ENCODE measurements around the gene SERPINB1. TPM values are rescaled to one million over a fixed set of nuclear protein-coding genes. Genes with fewer than 3 reads are reported as not detected.

Gene SERPINB1
- total and polyA plus RNA-seq, 12 donors = 16.3 to 73.7 (median 21.2) TPM

GRCh38 chr6:2817903-2818443, 23.7 kb downstream of the SERPINB1 start:
- 13 to 19% methylated on average over 4 of the region's 4 CpGs for WGBS, 2 donors
- intact Hi-C loops (cut with DNase I) = no loop called here
- ATAC-seq = peak; percentile 69 to 90 (median 80)

GRCh38 chr6:2816158-2816557, 25.5 kb downstream of the SERPINB1 start:
- intact Hi-C loops (cut with DNase I) = no loop called here
- Histone ChIP-seq H3K27ac (no peak overlapping the region), H3K36me3 (no peaks in the 10 kb centered on the region), H3K4me1 (peaks cover 3 to 39% (median 32%) of the 10 kb centered on the region in 9 donors), H3K27me3 (no peaks in the 10 kb centered on the region), H3K4me3 (no peak overlapping the region), H3K9me3 (peaks cover 0 to 20% (median 7%) of the 10 kb centered on the region in 11 donors)
- DNase-seq = no peak
- no peak for TF ChIP-seq CTCF (IDR thresholded peaks at IDR 0.05)
- ATAC-seq = no peak

More at GRCh38 chr6:2817903-2818443, 23.7 kb downstream of the SERPINB1 start:
- Histone ChIP-seq H3K27ac (peak overlapping the region in 8 of 10 donors; percentile 43 to 72 (median 64)), H3K4me1 (peaks cover 3 to 39% (median 32%) of the 10 kb centered on the region in 9 donors), H3K36me3 (no peaks in the 10 kb centered on the region), H3K9me3 (peaks cover 0 to 20% (median 7%) of the 10 kb centered on the region in 11 donors), H3K4me3 (peak overlapping the region in 5 of 10 donors; percentile 18 to 32 (median 25)), H3K27me3 (no peaks in the 10 kb centered on the region)
- TF ChIP-seq CTCF (IDR thresholded peaks at IDR 0.05) = no peak
- DNase-seq = no peak

DNA sequence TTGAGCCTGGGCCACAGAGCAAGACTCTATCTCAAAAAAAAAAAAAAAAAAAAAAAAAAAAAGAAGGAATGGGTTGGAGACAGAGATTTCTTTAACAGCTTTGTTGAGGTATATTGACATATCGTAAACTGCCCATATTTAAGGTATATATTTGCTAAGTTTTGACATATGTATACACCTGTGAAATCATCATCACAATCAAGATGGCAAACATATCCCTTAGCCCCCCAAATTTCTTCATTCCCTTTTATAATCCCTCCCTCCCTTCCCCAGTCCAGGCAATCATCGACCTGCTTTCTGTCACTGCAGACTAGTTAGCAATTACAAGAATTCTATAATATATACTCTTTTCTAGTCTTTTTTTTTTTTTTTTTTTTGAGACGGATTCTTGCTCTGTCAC, 29.0 kb downstream of the SERPINB1 start:
- intact Hi-C loops (cut with DNase I) = no loop called here
- ATAC-seq (no peak), DNase-seq (no peak)
- H3K36me3 ChIP-seq = no peaks in the 10 kb centered on the region
- 96 to 97% methylated on average over 2 to 3 of the region's 3 CpGs for WGBS, 2 donors
- peaks cover 0 to 31% (median 15%) of the 10 kb centered on the region in 9 donors for H3K4me1 ChIP-seq
- H3K4me3 ChIP-seq = no peak overlapping the region
- no peaks in the 10 kb centered on the region for H3K27me3 ChIP-seq
- no peak overlapping the region for H3K27ac ChIP-seq
- peaks cover 0 to 20% (median 7%) of the 10 kb centered on the region in 11 donors for H3K9me3 ChIP-seq
- TF ChIP-seq CTCF (IDR thresholded peaks at IDR 0.05) = no peak

DNA sequence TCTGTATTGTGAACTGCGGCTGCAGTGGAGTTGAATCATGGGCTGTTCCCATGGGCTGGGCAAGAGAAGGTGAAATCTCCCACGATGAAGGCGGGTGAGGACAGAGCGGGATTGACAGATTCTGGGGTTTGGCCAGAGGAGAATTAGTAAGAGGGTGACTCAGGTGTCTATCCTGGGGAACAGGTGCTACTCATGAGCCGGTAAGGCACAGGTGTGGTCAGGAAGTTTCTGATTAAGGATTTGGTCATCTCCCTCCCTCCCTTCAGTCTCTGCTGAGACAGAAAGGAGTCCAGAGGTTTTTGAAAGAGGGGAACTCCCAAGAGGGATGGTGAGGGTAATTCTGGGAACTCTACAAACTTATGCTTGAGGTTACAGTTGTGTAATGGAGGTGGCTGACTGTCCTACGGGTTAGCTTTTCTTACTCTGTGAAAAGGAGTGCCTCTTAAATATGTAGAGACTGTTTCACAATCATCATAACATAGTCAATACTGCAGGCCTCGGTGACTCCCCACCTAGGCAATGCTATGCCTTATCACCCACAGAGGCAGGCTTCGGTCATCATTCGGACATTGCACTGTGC, 31.5 kb downstream of the SERPINB1 start:
- Histone ChIP-seq H3K27ac (no peak overlapping the region), H3K4me1 (peaks cover 0 to 40% (median 24%) of the 10 kb centered on the region in 9 donors), H3K36me3 (no peaks in the 10 kb centered on the region), H3K4me3 (no peak overlapping the region), H3K27me3 (no peaks in the 10 kb centered on the region), H3K9me3 (peaks cover 0 to 2% (median 0%) of the 10 kb centered on the region in 11 donors)
- WGBS, 2 donors = 89 to 95% methylated on average over 9 of the region's 9 CpGs
- no peak for TF ChIP-seq CTCF (IDR thresholded peaks at IDR 0.05)
- peak in 1 of 8 donors; percentile 7 for ATAC-seq
- DNase-seq = no peak
- intact Hi-C loops (cut with DNase I) = no loop called here
